ENCODE data around the gene PREX1.

PREX1 gene

GRCh38 chr20:48749437-48749836 is 78.4 kb downstream of the PREX1 start:
- intact Hi-C loops (cut with DNase I): loop anchor here (5.0 kb wide), 1 partner anchor 92 kb away; no protein-coding TSS in a partner anchor
- no peak for DNase-seq

GRCh38 chr20:48748556-48748955 is 79.2 kb downstream of the PREX1 start:
- intact Hi-C loops (cut with DNase I): loop anchor here (5.0 kb wide), 1 partner anchor 91 kb away; no protein-coding TSS in a partner anchor
- no peak for DNase-seq

GRCh38 chr20:48747840-48748414 is 79.9 kb downstream of the PREX1 start:
- intact Hi-C loops (cut with DNase I): loop anchor here (5.0 kb wide), 1 partner anchor 91 kb away; no protein-coding TSS in a partner anchor
- no peak for DNase-seq

- intact Hi-C loops (cut with DNase I): loop anchor here (5.0 kb wide), 1 partner anchor 88 kb away; no protein-coding TSS in a partner anchor
- no peak for DNase-seq
These were observed 82.5 kb downstream of the PREX1 start for GRCh38 chr20:48745330-48745729.

GRCh38 chr20:48744515-48744914 is 83.3 kb downstream of the PREX1 start:
- intact Hi-C loops (cut with DNase I): no loop called here
- DNase-seq: no peak

- intact Hi-C loops (cut with DNase I): no loop called here
- no peak for DNase-seq
These were observed 84.0 kb downstream of the PREX1 start for GRCh38 chr20:48743807-48744206.

GRCh38 chr20:48742912-48743680 is 84.7 kb downstream of the PREX1 start:
- no peak for DNase-seq

GRCh38 chr20:48742233-48742632 is 85.6 kb downstream of the PREX1 start:
- no peak for DNase-seq
- intact Hi-C loops (cut with DNase I): no loop called here

More at GRCh38 chr20:48742912-48743680, 84.7 kb downstream of the PREX1 start:
- intact Hi-C loops (cut with DNase I): no loop called here

GRCh38 chr20:48741669-48742068 is 86.1 kb downstream of the PREX1 start:
- DNase-seq: no peak

GRCh38 chr20:48740712-48741111 is 87.1 kb downstream of the PREX1 start:
- DNase-seq: no peak
- intact Hi-C loops (cut with DNase I): no loop called here

More at GRCh38 chr20:48741669-48742068, 86.1 kb downstream of the PREX1 start:
- intact Hi-C loops (cut with DNase I): no loop called here

- intact Hi-C loops (cut with DNase I): no loop called here
- no peak for DNase-seq
These were observed 87.5 kb downstream of the PREX1 start for GRCh38 chr20:48740292-48740649.

- intact Hi-C loops (cut with DNase I): no loop called here
- DNase-seq: no peak
These were observed 88.2 kb downstream of the PREX1 start for GRCh38 chr20:48739395-48740291.

- DNase-seq: peak in 4 of 42 donors; percentile 24 to 53 (median 44)
- intact Hi-C loops (cut with DNase I): no loop called here
These were observed 89.1 kb downstream of the PREX1 start for GRCh38 chr20:48738399-48739304.

- intact Hi-C loops (cut with DNase I): no loop called here
- DNase-seq: no peak
These were observed 89.8 kb downstream of the PREX1 start for GRCh38 chr20:48738094-48738398.

- peak in 36 of 42 donors; percentile 23 to 90 (median 73) for DNase-seq
- intact Hi-C loops (cut with DNase I): no loop called here
These were observed 90.2 kb downstream of the PREX1 start for GRCh38 chr20:48737434-48738093.

GRCh38 chr20:48736636-48737035 is 91.2 kb downstream of the PREX1 start:
- intact Hi-C loops (cut with DNase I): no loop called here
- no peak for DNase-seq

GRCh38 chr20:48736231-48736630 is 91.6 kb downstream of the PREX1 start:
- no peak for DNase-seq
- intact Hi-C loops (cut with DNase I): no loop called here

- no peak for DNase-seq
- intact Hi-C loops (cut with DNase I): no loop called here
These were observed 92.7 kb downstream of the PREX1 start for GRCh38 chr20:48735112-48735511.
